Adrenal gland (tissue), 12 donors: Measurements from ENCODE around the gene TRPV4. TPM values are rescaled to one million over a fixed set of nuclear protein-coding genes. Genes with fewer than 3 reads are reported as not detected.
A peak's percentile ranks its signal among the peaks of the same experiment; 100 is the strongest.

Experiments used
- DNase-seq, 7 donors: peaks; one replicate each; pipeline ENCODE4 v3.0.0-alpha.2; 2019 to 2020
- H3K27ac ChIP-seq, 5 donors: fragments of 200-600 bp; sonication (generic) in 4 of 5; 1 replicate in 3 of 5; 2 replicates in 2 of 5; pipeline versions ENCODE4 v1.5.1 to v1.8.0; 2016 to 2020; ENCODE audit warnings: mild to moderate bottlenecking in 1 of 5
- H3K27me3 ChIP-seq: fragments of 200-600 bp; 2 replicates; pipeline ENCODE4 v1.8.0; 2021
- H3K36me3 ChIP-seq, 2 donors: fragments of 200-600 bp; replicated peaks in 1 of 2; 1 replicate in 1 of 2; 2 replicates in 1 of 2; pipeline versions ENCODE4 v1.5.1 to v1.8.0; 2018 to 2022
- H3K4me1 ChIP-seq, 2 donors: fragments of 200-600 bp; replicated peaks in 1 of 2; 1 replicate in 1 of 2; 2 replicates in 1 of 2; pipeline versions ENCODE4 v1.5.1 to v1.8.0; 2018 to 2021
- H3K4me3 ChIP-seq, 4 donors: fragments of 200-600 bp; sonication (generic) in 3 of 4; one replicate each; pipeline ENCODE4 v1.5.1; 2016 to 2018
- H3K9me3 ChIP-seq, 3 donors: fragments of 200-600 bp; sonication (generic) in 1 of 3; replicated peaks in 1 of 3; 1 replicate in 2 of 3; 2 replicates in 1 of 3; pipeline versions ENCODE4 v1.5.1 to v1.8.0; 2016 to 2021
- POLR2A ChIP-seq, 2 donors: fragments of 450-650 bp; IDR thresholded peaks; one replicate each; pipeline ENCODE4 v1.6.1; 2017; ENCODE audit warnings: antibody characterized with exemption in 2 of 2, mild to moderate bottlenecking in 2 of 2, moderate library complexity in 1 of 2
- WGBS, 4 donors: extraction: QIAGEN DNeasy Blood & Tissue Kit in 2 of 4; methylation state at CpG; one replicate each; pipeline versions ENCODE4 v1.1.5 to v1.1.7; 2013 to 2017; 5-methylcytosine and 5-hydroxymethylcytosine counted together
- intact Hi-C, 2 donors: fragments of 100-400 bp; cut with DNase I; formaldehyde crosslinking; loops; one replicate each; pipeline versions ENCODE4 v1.14.1 to v1.15.0; 2022 to 2023
- polyA plus RNA-seq, 3 donors: library from polyadenylated mRNA; stranded (reverse); fragments of 200-250 nt in 2 of 3; fragments of 350-450 nt in 1 of 3; fragmentation: Illumina TruSeq in 1 of 3; extraction: RNeasy Lipid Tissue Mini Kit (QIAGEN cat#74804) in 1 of 3; gene quantifications; one replicate each; pipeline ENCODE4 v1.2.3, GENCODE V29; 2013 to 2014
- total RNA-seq, 9 donors: library from RNA; depleted of rRNA in 4 of 9; stranded (reverse); fragments of >200 nt in 4 of 9; fragments of 120-200 nt in 1 of 9; fragmentation: NEBNext Ultra II Directional in 1 of 9; extraction: Animal tissue kit (Norgen Biotek cat#: 25700) in 1 of 9; gene quantifications; one replicate each; pipeline versions ENCODE4 v1.1.0 to v1.2.4, GENCODE V29; 2013 to 2023
- TF ChIP-seq, protein P1 (sequence below), 6 experiments: fragments of 450-650 bp in 4 of 6; fragments of 200-600 bp in 2 of 6; sonication (generic) in 1 of 6; IDR thresholded peaks; 1 replicate in 5 of 6; 2 replicates in 1 of 6; pipeline versions ENCODE4 v1.5.1 to v1.8.0; 2016 to 2021; ENCODE audit warnings: antibody characterized with exemption in 6 of 6, mild to moderate bottlenecking in 2 of 6, moderate library complexity in 1 of 6
- donor health status: healthy with polysubstance abuse.
- donor health status: Bipolar disorder and iron deficiency.
- donor health status: DM: yes; HTN: yes; CAD: no.
- donor health status: DM: no; HTN: no; CAD: no.
- donor health status: DM: no; HTN: no; CAD: no.
- donor health status: DM: yes; HTN: yes; CAD: no.

TRPV4 gene
- total and polyA plus RNA-seq, 12 donors = 0.30 to 5.9 (median 1.4) TPM

GRCh38 chr12:109743076-109743910, 89.9 kb downstream of the TRPV4 start:
- Histone ChIP-seq H3K27ac (peak overlapping the region in 2 of 5 donors; percentile 24 to 86), H3K9me3 (no peaks in the 10 kb centered on the region), H3K36me3 (no peaks in the 10 kb centered on the region), H3K4me3 (no peak overlapping the region), H3K4me1 (peaks cover 26 to 53% of the 10 kb centered on the region in 2 donors), H3K27me3 (no peaks in the 10 kb centered on the region)
- peak in 6 of 7 donors; percentile 8 to 47 (median 15) for DNase-seq
- intact Hi-C loops = no loop called here
- TF ChIP-seq, protein P1, sequence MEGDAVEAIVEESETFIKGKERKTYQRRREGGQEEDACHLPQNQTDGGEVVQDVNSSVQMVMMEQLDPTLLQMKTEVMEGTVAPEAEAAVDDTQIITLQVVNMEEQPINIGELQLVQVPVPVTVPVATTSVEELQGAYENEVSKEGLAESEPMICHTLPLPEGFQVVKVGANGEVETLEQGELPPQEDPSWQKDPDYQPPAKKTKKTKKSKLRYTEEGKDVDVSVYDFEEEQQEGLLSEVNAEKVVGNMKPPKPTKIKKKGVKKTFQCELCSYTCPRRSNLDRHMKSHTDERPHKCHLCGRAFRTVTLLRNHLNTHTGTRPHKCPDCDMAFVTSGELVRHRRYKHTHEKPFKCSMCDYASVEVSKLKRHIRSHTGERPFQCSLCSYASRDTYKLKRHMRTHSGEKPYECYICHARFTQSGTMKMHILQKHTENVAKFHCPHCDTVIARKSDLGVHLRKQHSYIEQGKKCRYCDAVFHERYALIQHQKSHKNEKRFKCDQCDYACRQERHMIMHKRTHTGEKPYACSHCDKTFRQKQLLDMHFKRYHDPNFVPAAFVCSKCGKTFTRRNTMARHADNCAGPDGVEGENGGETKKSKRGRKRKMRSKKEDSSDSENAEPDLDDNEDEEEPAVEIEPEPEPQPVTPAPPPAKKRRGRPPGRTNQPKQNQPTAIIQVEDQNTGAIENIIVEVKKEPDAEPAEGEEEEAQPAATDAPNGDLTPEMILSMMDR (IDR thresholded peaks at IDR 0.05) = no peak
- no peak for TF ChIP-seq POLR2A (IDR thresholded peaks at IDR 0.05)
- WGBS, 4 donors = 80 to 93% (median 88%) methylated on average over 9 to 17 of the region's 17 CpGs

DNA sequence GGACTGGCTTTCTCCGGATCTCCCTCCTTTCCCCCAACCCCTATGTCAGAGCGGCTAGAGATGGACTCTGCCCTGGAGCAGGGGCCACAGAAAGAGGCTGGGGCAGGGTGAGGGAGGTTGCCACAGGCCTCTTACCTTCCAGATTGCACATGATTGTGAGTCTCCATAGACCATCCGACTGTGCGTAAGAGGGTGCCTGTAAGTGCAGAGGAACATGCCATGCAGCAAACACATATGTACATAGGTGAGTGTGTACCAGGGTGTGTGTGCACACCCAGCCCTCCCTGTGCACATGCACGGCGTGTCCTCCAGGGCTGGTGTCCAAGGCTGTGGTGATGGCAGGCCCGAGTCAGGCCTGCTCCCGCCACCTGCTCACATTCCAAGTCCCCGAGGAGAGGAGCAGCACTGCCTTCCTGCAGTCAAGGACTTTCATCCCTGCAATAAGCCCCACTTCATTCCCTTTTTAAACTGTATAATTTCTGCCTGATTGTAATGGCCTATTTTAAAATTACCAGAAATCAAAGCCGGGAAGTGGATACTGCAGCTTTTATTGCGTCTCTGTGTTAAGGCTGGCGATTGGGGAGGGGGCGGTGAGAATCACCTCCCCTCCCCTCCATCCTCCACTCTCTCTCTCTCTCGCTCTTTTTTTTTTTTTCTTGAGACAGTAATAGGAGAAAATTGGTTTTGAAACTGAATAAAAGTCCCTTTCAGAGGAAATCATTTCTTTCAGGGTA, 91.1 kb downstream of the TRPV4 start:
- TF ChIP-seq POLR2A (IDR thresholded peaks at IDR 0.05) = no peak
- TF ChIP-seq, protein P1 (IDR thresholded peaks at IDR 0.05) = no peak
- Histone ChIP-seq H3K27me3 (no peaks in the 10 kb centered on the region), H3K4me1 (peaks cover 26 to 57% of the 10 kb centered on the region in 2 donors), H3K27ac (peak overlapping the region in 3 of 5 donors; percentile 43 to 86 (median 78)), H3K36me3 (no peaks in the 10 kb centered on the region), H3K4me3 (no peak overlapping the region), H3K9me3 (no peaks in the 10 kb centered on the region)
- intact Hi-C loops = no loop called here
- 58 to 65% (median 61%) methylated on average over 12 to 14 of the region's 14 CpGs for WGBS, 4 donors
- peak; percentile 40 to 74 (median 54) for DNase-seq

- TF ChIP-seq POLR2A (IDR thresholded peaks at IDR 0.05) = no peak
- TF ChIP-seq, protein P1 (IDR thresholded peaks at IDR 0.05) = no peak
- H3K27me3 ChIP-seq = no peaks in the 10 kb centered on the region
- peaks cover 26 to 60% of the 10 kb centered on the region in 2 donors for H3K4me1 ChIP-seq
- intact Hi-C loops = no loop called here
- H3K9me3 ChIP-seq = no peaks in the 10 kb centered on the region
- DNase-seq = peak; percentile 1 to 50 (median 14)
- WGBS, 4 donors = 79 to 100% (median 83%) methylated on average over 1 to 4 of the region's 4 CpGs
- no peak overlapping the region for H3K4me3 ChIP-seq
- H3K27ac ChIP-seq = peak overlapping the region in 3 of 5 donors; percentile 43 to 86 (median 78)
- H3K36me3 ChIP-seq = no peaks in the 10 kb centered on the region
Observed at GRCh38 chr12:109741286-109741969, 91.8 kb downstream of the TRPV4 start.
